NCI-H446 (cell line): ENCODE results near the gene ABCA10.
"Not testable (repeated sequence)": the region's sequence is repeated elsewhere in the genome, so short reads cannot be mapped to it uniquely, and the experiment has no call there.

Experiments
- DNase-seq, 2 experiments: peaks; one replicate each; lab custom pipeline; 2025; lab: John Stamatoyannopoulos, UW

Gene ABCA10

DNA sequence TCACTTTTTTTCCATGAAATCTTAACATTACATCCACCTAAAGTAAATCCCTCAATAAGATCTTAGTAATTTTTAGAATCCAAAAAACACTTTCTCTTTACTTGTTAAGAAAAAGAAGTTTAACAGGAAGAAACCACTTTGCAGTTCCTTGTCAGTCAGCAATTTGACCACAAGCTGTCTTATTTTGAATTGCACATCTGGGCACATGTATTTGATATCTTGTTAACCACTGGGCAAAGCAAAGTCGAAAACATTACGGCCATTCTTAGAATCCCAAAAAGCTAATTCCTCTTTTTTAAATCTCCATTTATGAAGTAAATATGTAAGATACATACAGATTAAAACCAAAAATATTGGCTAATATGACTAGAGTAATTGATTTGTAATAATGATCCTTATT, 1.1 kb downstream of the ABCA10 start:
- no peak for DNase-seq

DNA sequence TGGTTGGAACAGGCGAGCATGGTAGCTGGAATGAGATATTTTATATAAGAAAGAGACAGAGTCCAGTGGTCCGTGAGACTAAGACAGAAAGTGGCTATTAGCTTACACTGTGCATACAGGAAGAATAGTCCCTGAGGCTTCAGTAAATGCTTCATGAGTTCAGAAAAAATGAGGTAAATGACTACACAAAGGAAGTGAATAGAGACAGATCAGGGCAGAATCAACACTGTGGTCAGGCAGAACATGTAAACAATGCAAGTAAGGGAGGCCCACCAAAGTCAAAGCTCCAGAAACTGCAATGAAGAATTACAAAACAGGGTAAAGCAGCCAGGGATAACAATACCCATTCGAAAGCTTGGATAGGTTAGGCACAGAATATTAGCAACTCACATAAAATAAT, 4.8 kb downstream of the ABCA10 start:
- no peak for DNase-seq

DNA sequence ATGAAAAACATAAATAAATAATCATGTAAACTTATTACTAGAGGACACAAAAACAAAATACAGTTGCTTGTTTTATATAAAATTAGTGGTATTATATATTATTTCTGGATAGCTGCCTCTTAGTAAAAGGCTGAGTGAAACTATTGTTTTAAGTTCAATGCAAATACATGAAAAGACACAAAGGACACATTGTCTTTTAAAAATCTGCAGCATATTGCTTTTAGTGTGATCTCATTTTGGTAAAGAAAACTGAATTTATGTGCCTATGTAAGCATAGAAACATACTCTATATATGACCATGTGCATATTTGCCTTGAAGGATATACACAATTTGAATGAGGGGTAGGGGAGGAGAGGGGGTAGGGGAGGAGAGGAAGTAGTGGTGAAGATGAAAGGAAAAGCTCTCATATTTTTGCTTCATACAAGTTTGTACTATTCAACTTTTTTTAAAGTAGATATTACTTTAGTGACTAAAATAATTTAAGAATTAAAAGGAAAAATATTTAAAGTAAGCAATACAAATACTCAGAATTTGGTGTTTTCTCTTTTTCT, 5.8 kb downstream of the ABCA10 start:
- DNase-seq = no peak

DNA sequence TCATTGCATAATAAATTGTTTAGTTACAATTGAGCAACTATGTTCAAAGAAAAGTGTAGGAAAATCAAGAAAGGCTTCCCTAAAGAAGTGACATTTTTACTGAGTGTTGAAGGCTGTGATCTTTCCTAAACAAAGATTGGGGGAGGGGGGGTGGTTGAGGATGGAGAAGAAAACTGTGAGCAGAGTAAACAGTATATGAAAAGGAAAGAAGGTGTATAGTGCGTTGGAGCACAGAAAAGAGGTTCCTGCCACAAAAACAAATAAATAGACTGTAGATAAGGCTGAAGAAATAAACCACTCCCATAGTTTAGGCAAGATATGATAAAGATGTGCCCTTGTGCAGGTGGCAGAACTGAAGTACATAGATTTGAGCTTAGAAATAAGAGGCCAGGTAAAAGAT, 8.5 kb downstream of the ABCA10 start:
- no peak for DNase-seq

DNA sequence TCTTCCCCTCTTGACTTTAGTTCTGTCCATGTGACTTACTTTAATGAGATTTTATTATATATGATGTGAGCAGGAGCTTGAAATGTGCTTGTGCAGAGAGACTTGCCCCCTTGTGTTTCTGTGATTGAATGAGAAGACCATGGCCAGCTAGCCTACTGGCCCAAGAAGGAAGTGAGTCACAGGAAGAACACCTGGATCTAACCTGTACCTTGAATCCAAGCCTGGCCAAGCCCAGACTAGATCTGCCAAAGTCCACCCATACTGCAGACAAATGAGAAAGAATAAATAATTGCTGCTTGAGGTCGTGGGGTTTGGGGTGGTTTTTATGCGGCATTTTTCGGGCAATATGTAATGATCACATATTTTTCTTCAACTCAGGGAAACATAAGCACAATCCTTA, 9.6 kb downstream of the ABCA10 start:
- no peak for DNase-seq

DNA sequence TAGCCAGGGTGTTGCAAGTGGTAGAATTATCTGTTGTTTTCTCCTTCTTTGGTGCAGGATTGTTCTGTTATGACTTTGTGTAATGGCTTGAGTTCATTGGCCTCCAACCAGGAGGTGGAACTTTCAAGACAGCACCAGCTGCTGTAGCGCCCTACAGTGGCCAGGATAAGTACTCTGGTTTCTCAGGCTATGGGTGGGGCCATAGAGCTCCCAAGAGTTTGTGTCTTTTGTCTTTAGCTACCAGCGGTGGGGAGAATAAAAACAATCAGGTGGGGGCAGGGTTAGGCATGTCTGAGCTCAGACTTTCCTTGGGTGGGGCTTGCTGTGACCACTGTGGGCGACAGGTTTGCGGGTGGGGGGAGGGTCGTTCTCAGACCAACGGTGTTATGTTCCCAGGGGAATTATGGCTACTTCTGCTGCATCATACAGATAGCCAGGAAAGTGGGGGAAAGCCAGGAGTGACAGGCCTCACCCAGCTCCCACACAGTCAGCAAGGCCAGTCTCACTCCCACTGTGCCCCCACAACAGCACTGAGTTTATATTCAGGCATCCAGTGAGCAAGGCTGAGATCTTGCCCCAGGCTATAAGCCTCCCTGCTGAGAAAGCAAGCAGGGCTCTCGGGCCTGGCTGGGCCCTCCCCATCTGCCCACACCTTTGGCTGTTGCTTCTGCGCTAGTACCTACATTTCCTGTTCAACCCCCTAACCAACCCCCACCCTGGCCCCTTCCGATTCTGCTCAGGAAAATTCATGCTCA, 15.4 kb downstream of the ABCA10 start:
- no peak for DNase-seq

DNA sequence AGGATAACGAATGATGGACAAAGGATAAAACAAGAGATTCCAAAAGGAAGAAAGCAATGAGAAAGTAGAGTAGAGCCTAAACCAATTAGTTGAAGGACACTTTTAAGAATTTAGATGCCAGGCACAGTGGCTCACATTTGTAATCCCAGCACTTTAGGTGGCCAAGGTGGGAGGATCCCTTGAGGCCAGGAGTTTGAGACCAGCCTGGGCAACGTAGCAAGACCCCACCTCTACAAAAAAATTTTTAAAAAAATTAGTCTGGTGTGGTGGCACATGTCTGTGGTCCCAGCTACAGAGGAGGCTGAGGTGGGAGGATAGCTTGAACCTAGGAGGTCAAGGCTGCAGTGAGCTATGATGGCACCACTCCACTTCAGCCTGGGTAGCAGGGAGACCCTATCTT, 20.0 kb downstream of the ABCA10 start:
- no peak for DNase-seq

DNA sequence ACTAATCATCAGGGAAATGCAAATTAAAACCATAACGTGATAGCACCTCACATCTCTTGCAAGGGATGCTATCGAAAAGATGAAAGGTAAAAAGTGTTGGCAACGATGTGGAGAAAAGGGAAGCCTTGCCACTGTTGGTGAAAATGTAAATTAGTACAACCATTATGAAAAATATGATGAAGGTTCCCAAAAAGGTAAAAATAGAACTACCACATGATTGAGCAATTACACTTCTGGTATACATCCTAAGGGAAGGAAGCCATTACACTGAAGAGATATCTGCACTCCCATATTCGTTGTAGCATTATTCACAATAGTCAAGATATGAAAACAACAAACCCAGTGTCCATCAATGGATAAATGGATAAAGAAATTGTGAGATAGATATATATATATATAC, 21.5 kb downstream of the ABCA10 start:
- no peak for DNase-seq

DNA sequence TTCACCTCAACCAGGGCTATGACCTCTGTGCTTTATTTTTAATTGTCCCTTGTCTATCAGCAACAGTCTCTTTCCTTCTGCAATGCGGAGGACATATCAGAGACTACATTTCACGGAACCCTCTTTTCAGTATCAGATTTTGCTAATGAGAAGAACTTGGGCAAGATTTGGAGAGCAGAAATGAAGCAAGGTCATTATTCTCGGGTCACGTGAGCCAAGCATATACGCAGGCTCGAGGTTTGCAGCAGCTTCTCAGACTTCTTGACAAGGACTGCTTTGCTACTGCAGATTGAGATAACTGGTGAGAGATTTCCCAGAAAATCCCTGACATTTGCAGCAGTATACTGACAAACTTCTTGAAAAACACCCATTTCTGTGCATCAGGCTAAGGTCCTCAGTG, 30.4 kb downstream of the ABCA10 start:
- no peak for DNase-seq

DNA sequence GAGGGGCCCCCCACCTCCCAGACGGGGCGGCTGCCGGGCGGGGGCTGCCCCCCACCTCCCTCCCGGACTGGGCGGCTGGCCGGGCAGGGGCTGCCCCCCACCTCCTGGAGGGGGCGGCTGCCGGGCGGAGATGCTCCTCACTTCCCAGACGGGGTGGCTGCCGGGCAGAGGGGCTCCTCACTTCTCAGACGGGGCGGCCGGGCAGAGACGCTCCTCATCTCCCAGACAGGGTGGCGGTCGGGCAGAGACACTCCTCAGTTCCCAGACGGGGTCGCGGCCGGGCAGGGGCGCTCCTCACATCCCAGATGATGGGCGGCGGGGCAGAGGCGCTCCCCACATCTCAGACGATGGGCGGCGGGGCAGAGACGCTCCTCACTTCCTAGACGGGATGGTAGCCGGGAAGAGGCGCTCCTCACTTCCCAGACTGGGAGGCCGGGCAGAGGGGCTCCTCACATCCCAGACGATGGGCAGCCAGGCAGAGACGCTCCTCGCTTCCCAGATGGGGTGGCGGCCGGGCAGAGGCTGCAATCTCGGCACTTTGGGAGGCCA, 32.4 kb downstream of the ABCA10 start:
- DNase-seq = not testable (repeated sequence)

DNA sequence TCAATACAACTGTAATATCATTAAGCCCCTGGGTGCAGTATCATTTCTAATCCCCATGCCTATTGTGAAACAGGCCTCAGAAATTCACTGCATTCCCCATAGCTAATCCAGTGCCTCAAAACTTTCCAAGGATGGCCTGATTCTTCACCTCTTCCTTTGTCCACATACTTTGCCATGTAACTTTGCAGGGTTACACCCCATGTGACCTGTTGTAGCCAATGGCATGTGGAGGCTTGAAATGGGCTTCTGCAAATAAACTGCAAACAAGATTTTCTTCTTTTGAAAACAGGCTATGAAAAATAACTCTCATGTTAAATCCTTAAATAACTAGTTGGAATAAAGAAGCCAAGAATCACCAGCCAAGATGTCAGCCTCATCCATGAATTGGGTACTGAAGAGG, 35.9 kb downstream of the ABCA10 start:
- DNase-seq = no peak

DNA sequence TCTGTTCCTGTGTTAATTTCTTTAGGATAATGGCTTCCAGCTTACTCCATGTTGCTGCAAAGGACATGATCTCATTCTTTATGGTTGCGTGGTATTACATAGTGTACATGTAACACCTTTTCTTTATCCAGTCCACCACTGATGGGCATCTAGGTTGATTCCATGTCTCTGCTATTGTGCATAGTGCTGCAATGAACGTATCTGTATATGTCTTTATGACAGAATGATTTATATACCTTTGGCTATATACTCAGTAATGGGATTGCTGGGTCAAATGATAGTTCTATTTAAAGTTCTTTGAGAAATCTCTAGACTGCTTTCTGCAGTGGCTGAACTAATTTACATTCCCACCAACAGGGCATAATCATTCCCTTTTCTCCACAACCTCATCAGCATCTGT, 39.8 kb downstream of the ABCA10 start:
- no peak for DNase-seq

DNA sequence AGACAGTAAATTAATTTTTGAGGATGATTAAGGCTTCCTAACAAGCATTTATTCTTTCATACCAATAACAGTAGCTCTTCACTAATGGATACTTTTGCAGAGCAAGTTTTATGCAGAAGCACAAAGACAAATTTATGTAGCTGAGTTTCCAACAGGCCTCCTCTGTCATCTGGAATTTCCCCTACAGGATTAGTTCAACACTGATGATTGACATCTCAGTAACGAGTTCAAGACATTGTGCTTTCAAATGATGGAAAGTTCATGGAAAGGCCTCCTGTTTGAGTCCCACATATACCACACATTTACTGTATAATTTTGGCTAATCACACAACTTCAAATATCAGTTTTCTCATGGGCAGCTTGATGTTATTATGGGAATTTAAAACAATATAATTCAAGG, 40.6 kb downstream of the ABCA10 start:
- DNase-seq = no peak

DNA sequence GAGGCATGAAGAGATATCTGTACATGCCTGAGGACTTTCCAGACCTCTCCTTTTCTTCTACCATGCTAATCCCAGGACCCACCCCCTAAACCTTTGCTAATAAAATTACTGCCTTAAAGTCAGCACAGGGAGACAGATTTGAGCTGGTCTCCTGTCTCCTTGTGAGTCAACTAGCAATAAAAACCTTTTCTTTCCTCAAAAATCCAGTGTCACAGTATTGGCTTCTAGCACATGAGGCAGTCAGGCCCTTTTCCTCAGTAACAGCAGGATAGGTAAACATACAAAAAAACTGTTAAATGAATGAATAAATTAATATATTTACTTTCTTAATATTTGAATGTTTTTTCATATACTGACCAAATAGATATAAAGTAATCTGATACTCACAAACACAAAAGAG, 41.3 kb downstream of the ABCA10 start:
- no peak for DNase-seq

DNA sequence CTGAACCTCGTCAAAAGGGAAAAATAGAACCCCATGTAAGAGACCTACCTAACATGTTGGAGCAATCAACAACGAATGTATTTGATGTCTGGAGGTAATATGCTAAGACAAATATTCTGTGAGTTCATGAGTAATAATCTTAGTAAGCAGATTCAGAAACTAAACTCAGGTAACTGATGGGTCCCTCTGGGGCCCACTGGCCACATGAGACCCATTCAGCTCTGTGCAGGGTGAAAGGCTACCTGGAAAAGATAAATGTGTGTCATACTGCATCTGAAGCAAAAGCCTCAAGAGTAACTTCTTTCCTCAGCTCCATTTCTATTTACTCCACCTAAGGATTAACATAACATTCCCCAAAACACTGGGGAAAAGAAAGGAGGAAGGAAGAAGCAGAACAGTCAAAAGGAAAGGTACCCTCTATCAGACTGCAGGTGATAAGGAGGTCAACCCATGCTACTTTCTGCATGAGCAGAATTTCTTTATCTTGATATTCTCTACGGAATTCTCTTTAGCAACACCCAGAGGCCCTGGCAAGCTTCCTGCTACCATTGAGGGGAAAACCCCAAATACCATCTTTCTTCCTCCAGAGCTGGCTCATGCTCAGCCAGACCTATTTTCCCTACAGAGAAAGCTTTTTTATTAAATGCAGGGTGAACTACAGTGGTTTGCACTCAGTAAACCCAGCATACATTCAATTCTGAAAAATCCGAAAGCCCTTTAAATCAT, 49.2 kb downstream of the ABCA10 start:
- no peak for DNase-seq

DNA sequence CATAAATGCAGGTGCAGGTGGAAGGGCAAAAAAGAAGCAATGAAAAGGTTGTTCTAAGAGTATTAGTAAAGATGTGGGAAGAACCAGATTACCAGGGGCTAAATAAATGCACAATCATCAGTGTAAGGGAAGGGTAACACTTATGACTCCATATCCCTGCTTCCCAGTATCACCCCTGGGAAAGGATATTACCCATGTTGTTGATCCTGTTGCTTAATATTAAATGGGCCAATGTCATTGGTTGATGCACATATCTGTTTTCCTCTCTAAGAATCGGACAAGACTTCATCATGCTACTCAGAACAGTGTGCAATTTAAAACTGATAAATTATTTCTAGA, 52.2 kb downstream of the ABCA10 start:
- DNase-seq = no peak

DNA sequence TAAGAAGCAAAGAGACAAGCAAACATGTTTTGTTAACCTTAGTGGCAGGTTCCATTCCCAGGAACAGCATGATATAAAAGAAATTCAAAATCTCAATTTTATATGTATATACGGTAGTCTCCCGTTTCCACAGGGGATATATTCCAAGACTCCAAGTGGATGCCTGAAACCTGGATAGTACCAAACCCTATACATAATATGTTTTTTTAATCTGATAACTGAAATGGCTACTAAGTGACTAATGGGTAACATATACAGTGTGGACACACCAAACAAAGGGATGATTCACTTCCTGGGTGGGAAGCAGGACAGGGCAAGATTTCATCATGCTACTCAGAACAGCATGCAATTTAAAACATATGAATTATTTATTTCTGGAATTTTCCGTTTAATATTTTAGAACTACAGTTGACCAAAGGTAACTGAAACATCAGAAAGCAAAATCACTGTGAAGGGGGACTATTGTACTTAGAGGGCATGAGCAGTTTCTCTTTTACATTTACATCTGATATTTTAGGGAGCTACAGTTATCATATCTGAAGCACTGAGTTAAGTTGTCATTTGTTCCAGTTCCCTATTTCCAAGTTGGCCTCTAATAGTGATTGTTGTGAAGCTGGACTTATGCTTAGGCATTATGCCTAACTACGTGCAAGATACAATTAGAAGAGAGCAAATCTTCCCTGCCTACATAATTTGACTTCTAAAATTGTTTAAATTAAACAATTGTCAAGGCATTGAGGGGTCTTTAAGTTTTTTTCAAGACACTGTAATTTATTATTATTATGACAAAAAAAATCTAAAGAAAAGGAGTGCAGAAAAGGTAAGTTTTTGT, 52.8 kb downstream of the ABCA10 start:
- DNase-seq = no peak

DNA sequence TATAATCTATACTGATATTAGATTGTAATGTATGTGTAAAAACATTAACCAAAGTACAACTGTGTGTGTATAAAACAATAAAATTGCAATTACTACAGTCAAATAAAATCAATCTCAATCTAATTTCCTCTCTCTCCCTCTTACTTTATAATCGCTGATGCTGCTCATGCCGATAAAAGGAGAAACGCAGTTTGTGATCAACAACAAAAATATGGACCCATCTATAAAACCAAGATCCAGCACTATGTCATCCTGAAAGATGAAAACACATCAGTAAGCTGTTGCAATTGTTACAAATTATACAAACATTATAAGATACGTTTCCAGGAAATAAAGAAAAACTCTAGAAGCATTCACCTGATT, 53.4 kb downstream of the ABCA10 start:
- DNase-seq = no peak

DNA sequence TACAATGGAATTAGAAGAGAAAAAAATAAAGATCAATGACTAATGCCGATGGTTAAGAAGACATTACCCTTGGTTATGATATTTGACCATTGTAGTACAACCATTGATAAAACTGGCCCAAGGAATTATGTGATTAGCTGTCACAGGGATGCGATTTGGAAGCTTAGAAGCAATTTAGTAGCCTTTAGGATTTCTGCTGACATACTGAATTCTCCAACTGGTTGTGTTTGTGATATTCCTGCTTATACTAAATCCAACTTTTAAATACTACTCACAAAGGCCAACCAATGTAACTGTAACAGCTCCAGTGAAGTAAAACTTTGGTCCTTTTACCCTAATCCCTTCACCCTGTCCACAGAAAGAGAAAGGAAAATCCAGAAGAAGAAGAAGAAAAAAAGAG, 55.5 kb downstream of the ABCA10 start:
- no peak for DNase-seq

DNA sequence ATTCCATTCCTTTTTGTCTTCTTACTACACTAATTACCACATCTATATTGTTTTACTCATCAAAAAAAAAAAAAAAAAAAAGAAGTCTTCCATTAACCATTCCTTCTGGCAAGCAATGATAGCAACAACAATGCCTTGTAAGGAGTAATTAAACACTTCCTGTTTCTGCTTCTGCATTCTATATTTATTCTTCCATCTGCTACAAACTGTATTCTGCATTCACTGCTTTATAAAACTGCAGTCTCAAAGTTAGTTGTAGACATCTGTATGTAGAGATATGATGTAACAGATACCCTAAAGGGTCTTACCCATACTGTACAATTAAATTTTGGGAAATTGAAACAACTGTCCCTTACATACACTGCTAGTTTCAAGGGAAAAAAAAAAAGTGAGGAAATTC, 58.2 kb downstream of the ABCA10 start:
- DNase-seq = no peak

DNA sequence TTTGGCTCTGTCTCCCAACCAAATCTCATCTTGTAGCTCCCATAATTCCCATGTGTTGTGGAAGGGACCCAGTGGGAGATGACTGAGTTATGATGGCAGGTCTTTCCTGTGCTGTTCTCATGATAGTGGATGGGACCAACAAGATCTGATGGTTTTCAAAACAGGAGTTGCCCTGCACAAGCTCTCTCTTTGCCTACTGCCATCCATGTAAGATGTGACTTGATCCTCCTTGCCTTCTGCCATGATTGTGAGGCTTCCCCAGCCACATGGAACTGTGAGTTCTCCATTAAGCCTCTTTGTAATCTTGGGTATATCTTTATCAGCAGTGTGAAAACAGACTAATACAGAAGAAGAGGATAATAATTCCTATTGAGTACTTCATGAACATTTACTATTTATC, 60.0 kb downstream of the ABCA10 start:
- DNase-seq = not testable (repeated sequence)

DNA sequence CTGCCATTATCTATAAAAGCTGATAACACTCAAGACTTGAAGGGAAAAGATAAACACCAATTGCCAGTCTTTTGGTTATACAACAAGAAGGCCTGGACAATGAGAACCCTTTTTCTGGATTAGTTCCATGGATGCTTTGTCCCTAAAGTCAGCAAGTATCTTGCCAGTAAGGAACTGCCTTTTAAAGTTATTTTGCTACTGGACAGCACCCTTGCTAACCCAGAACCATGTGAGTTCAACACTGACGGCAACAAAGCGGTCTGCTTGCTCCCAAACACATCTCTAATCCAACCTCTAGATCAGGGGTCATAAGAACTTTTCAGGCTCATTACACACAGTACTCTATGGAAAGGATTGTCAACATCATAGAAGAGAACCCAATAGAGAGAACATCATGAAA, 61.7 kb downstream of the ABCA10 start:
- no peak for DNase-seq

DNA sequence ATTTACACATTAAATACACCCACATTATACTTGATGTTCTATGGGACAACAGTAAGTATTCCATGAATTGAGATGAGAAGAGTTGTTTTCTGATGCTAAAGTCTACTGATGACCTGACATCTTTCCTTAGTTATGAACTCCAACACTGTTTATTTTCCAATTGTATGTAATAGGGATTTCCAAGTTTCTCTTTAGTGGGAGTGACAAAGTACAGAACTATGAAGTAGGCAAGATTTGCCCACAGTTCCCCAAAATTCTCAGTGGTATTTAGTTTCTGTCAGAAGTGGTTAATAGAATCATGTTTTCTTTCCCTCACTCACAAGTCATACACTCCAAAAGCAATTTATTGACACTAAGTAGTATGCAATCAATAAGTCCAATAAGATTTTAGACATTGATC, 64.4 kb downstream of the ABCA10 start:
- DNase-seq = no peak
